ENCODE results near the gene C12orf75.

Gene C12orf75

GRCh38 chr12:105288311-105288996 lies 42.0 kb upstream of the C12orf75 start:
- no peaks in the 10 kb centered on the region for H3K9me3 ChIP-seq

GRCh38 chr12:105289114-105289904 lies 41.2 kb upstream of the C12orf75 start:
- Histone ChIP-seq H3K4me1 (ENCODE audit: control insufficient read depth in 1 of 2, insufficient read depth in 1 of 2, low read depth in 1 of 2, low read length in 1 of 2) (no peaks in the 10 kb centered on the region), H3K27ac (no peak overlapping the region), H3K36me3 (no peaks in the 10 kb centered on the region), H3K27me3 (no peaks in the 10 kb centered on the region), H3K9me3 (no peaks in the 10 kb centered on the region), H3K4me3 (ENCODE audit: low read depth in 1 of 2, low read length in 1 of 2) (no peak overlapping the region)
- TF ChIP-seq CTCF (IDR thresholded peaks at IDR 0.05) = no peak

More at GRCh38 chr12:105288311-105288996, 42.0 kb upstream of the C12orf75 start:
- Histone ChIP-seq H3K4me1 (ENCODE audit: control insufficient read depth in 1 of 2, insufficient read depth in 1 of 2, low read depth in 1 of 2, low read length in 1 of 2) (no peaks in the 10 kb centered on the region), H3K36me3 (no peaks in the 10 kb centered on the region), H3K27me3 (no peaks in the 10 kb centered on the region), H3K4me3 (ENCODE audit: low read depth in 1 of 2, low read length in 1 of 2) (no peak overlapping the region), H3K27ac (no peak overlapping the region)
- TF ChIP-seq CTCF (IDR thresholded peaks at IDR 0.05) = no peak

GRCh38 chr12:105291531-105291930 lies 39.0 kb upstream of the C12orf75 start:
- no peaks in the 10 kb centered on the region for H3K36me3 ChIP-seq
- no peaks in the 10 kb centered on the region for H3K27me3 ChIP-seq
- TF ChIP-seq CTCF (IDR thresholded peaks at IDR 0.05) = no peak
- no peak overlapping the region for H3K27ac ChIP-seq
- H3K4me3 ChIP-seq (ENCODE audit: low read depth in 1 of 2, low read length in 1 of 2) = no peak overlapping the region
- no peaks in the 10 kb centered on the region for H3K9me3 ChIP-seq
- no peaks in the 10 kb centered on the region for H3K4me1 ChIP-seq (ENCODE audit: control insufficient read depth in 1 of 2, insufficient read depth in 1 of 2, low read depth in 1 of 2, low read length in 1 of 2)

- no peak for TF ChIP-seq CTCF (IDR thresholded peaks at IDR 0.05)
These were observed 37.8 kb upstream of the C12orf75 start for GRCh38 chr12:105292705-105293104.

GRCh38 chr12:105293187-105293586 lies 37.3 kb upstream of the C12orf75 start:
- Histone ChIP-seq H3K27me3 (no peaks in the 10 kb centered on the region), H3K4me3 (ENCODE audit: low read depth in 1 of 2, low read length in 1 of 2) (no peak overlapping the region), H3K27ac (no peak overlapping the region), H3K36me3 (no peaks in the 10 kb centered on the region), H3K4me1 (ENCODE audit: control insufficient read depth in 1 of 2, insufficient read depth in 1 of 2, low read depth in 1 of 2, low read length in 1 of 2) (no peaks in the 10 kb centered on the region), H3K9me3 (no peaks in the 10 kb centered on the region)
- TF ChIP-seq CTCF (IDR thresholded peaks at IDR 0.05) = no peak

More at GRCh38 chr12:105292705-105293104, 37.8 kb upstream of the C12orf75 start:
- no peaks in the 10 kb centered on the region for H3K9me3 ChIP-seq
- H3K27me3 ChIP-seq = no peaks in the 10 kb centered on the region
- no peaks in the 10 kb centered on the region for H3K4me1 ChIP-seq (ENCODE audit: control insufficient read depth in 1 of 2, insufficient read depth in 1 of 2, low read depth in 1 of 2, low read length in 1 of 2)
- no peak overlapping the region for H3K4me3 ChIP-seq (ENCODE audit: low read depth in 1 of 2, low read length in 1 of 2)
- H3K36me3 ChIP-seq = no peaks in the 10 kb centered on the region
- H3K27ac ChIP-seq = no peak overlapping the region
